Liver (tissue), 3 donors: Measurements from ENCODE around the gene AMOTL1.

Source experiments
- CTCF ChIP-seq: fragments of 150-350 bp; IDR thresholded peaks from 2 replicates; pipeline ENCODE4 v1.5.1; 2017; ENCODE audit warnings: improper control_type of control experiment, low read depth, low read length; ENCODE audit not compliant: missing input control
- EGR1 ChIP-seq, 2 donors: IDR thresholded peaks; 2 replicates each; pipeline ENCODE4 v1.6.1; 2016 to 2018; ENCODE audit warnings: antibody characterized with exemption in 2 of 2, low read depth in 2 of 2
- FOXA1 ChIP-seq: IDR thresholded peaks from 2 replicates; pipeline ENCODE4 v1.6.1; 2016; ENCODE audit warnings: antibody characterized with exemption
- GABPA ChIP-seq, 2 donors: IDR thresholded peaks in 1 of 2; conservative IDR thresholded peaks in 1 of 2; 2 replicates each; pipeline ENCODE4 v1.6.1; 2016; ENCODE audit warnings: antibody characterized with exemption in 2 of 2, mild to moderate bottlenecking in 1 of 2, moderate library complexity in 1 of 2
- HNF4G ChIP-seq: IDR thresholded peaks from 2 replicates; pipeline ENCODE4 v1.6.1; 2016; ENCODE audit warnings: antibody characterized with exemption
- RAD21 ChIP-seq, 2 donors: IDR thresholded peaks; 2 replicates each; pipeline ENCODE4 v1.6.1; 2016; ENCODE audit warnings: antibody characterized with exemption in 2 of 2, mild to moderate bottlenecking in 2 of 2
- RXRA ChIP-seq, 2 donors: IDR thresholded peaks; 2 replicates each; pipeline ENCODE4 v1.6.1; 2017 to 2018; ENCODE audit warnings: antibody characterized with exemption in 2 of 2, mild to moderate bottlenecking in 1 of 2
- TAF1 ChIP-seq: conservative IDR thresholded peaks from 2 replicates; pipeline ENCODE4 v1.6.1; 2016; ENCODE audit warnings: antibody characterized with exemption, mild to moderate bottlenecking
- YY1 ChIP-seq: IDR thresholded peaks from 2 replicates; pipeline ENCODE4 v1.6.1; 2016; ENCODE audit warnings: antibody characterized with exemption, mild to moderate bottlenecking
- TF ChIP-seq, protein P1 (sequence below): IDR thresholded peaks from 2 replicates; pipeline ENCODE4 v1.6.1; 2016; ENCODE audit warnings: antibody characterized with exemption
- TF ChIP-seq, protein P2 (sequence below): IDR thresholded peaks from 2 replicates; pipeline ENCODE4 v1.6.1; 2016; ENCODE audit warnings: antibody characterized with exemption
- TF ChIP-seq, protein P3 (sequence below): IDR thresholded peaks from 2 replicates; pipeline ENCODE4 v1.6.1; 2016; ENCODE audit warnings: antibody characterized with exemption
- donor health status: healthy.
- donor health status: healthy.

DNA sequence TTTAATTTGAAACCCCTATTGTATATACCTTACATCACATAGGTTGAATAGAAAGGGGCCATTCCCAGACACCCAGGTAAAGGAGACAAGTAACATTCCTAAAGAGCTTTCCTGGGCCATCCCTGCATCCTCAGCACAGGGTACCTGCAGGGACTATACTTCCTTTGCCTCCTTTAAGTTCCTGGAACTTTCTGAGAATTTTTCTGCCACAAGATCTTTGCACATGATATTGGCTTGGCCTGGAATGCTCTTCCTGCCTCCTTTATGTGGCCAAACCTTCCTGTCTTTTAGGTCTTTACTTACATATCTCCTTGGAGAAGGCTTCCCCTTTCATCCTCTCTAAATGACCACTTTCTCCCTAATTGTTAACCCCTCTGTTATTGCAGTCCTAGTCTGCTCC, 7.9 kb upstream of the AMOTL1 start:
- TF ChIP-seq TAF1, result no peak
- no peak for TF ChIP-seq CTCF
- TF ChIP-seq, protein P1, sequence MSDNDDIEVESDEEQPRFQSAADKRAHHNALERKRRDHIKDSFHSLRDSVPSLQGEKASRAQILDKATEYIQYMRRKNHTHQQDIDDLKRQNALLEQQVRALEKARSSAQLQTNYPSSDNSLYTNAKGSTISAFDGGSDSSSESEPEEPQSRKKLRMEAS, result no peak
- TF ChIP-seq EGR1 (IDR thresholded peaks at IDR 0.05; ENCODE audit: low read depth in 2 of 2), result no peak
- TF ChIP-seq, protein P2, sequence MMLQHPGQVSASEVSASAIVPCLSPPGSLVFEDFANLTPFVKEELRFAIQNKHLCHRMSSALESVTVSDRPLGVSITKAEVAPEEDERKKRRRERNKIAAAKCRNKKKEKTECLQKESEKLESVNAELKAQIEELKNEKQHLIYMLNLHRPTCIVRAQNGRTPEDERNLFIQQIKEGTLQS, result no peak
- TF ChIP-seq GABPA (IDR thresholded peaks at IDR 0.05 in 1 of 2, conservative IDR thresholded peaks at IDR 0.05 in 1 of 2), result no peak
- TF ChIP-seq RAD21 (IDR thresholded peaks at IDR 0.05), result no peak
- TF ChIP-seq YY1, result no peak
- TF ChIP-seq RXRA (IDR thresholded peaks at IDR 0.05), result no peak
- no peak for TF ChIP-seq FOXA1
- TF ChIP-seq, protein P3, sequence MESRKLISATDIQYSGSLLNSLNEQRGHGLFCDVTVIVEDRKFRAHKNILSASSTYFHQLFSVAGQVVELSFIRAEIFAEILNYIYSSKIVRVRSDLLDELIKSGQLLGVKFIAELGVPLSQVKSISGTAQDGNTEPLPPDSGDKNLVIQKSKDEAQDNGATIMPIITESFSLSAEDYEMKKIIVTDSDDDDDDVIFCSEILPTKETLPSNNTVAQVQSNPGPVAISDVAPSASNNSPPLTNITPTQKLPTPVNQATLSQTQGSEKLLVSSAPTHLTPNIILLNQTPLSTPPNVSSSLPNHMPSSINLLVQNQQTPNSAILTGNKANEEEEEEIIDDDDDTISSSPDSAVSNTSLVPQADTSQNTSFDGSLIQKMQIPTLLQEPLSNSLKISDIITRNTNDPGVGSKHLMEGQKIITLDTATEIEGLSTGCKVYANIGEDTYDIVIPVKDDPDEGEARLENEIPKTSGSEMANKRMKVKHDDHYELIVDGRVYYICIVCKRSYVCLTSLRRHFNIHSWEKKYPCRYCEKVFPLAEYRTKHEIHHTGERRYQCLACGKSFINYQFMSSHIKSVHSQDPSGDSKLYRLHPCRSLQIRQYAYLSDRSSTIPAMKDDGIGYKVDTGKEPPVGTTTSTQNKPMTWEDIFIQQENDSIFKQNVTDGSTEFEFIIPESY, result no peak
- no peak for TF ChIP-seq HNF4G
